Activated CD8-positive, alpha-beta memory T cell treated with anti-CD3 and anti-CD28 coated beads, Interleukin-2, amount 50 U/mL, for 4 hours (primary cell): Measurements from ENCODE around the gene PRKCI.
A peak's percentile ranks its signal among the peaks of the same experiment; 100 is the strongest.
"Not testable (repeated sequence)": the region's sequence is repeated elsewhere in the genome, so short reads cannot be mapped to it uniquely, and the experiment has no call there.

Experiments used
- DNase-seq: peaks from one replicate; pipeline ENCODE4 v3.0.0-alpha.2; 2020

The PRKCI gene

GRCh38 chr3:170221924-170222646 lies at the start of gene PRKCI:
PRKCI (plus strand) TSS chr3:170222424; CDS start chr3:170222670, 246 bp downstream.
- peak; percentile 83 for DNase-seq

GRCh38 chr3:170178651-170179050 lies 43.6 kb upstream of the PRKCI start:
- peak; percentile 27 for DNase-seq

GRCh38 chr3:170179432-170179831 lies 42.8 kb upstream of the PRKCI start:
- DNase-seq = no peak

- DNase-seq = no peak
Observed at GRCh38 chr3:170180079-170180907, 41.9 kb upstream of the PRKCI start.

GRCh38 chr3:170180908-170181885 lies 41.0 kb upstream of the PRKCI start, which contains the start of gene PHC3:
PHC3 (minus strand) TSS chr3:170181733; CDS start chr3:170181715, 18 bp downstream.
- DNase-seq = peak; percentile 92

GRCh38 chr3:170189398-170190256 lies 32.6 kb upstream of the PRKCI start:
- DNase-seq = no peak

GRCh38 chr3:170195759-170196158 lies 26.5 kb upstream of the PRKCI start:
- not testable (repeated sequence) for DNase-seq

- no peak for DNase-seq
Observed at GRCh38 chr3:170196833-170197232, 25.4 kb upstream of the PRKCI start.

- DNase-seq = no peak
Observed at GRCh38 chr3:170200987-170201386, 21.2 kb upstream of the PRKCI start.

GRCh38 chr3:170201527-170201926 lies 20.7 kb upstream of the PRKCI start:
- no peak for DNase-seq

GRCh38 chr3:170203457-170203856 lies 18.8 kb upstream of the PRKCI start:
- no peak for DNase-seq

GRCh38 chr3:170204023-170204472 lies 18.2 kb upstream of the PRKCI start:
- DNase-seq = no peak

GRCh38 chr3:170204509-170204908 lies 17.7 kb upstream of the PRKCI start:
- DNase-seq = no peak

- DNase-seq = no peak
Observed at GRCh38 chr3:170205302-170205701, 16.9 kb upstream of the PRKCI start.

- DNase-seq = not testable (repeated sequence)
Observed at GRCh38 chr3:170206164-170206762, 16.0 kb upstream of the PRKCI start.

- no peak for DNase-seq
Observed at GRCh38 chr3:170207717-170208116, 14.5 kb upstream of the PRKCI start.

GRCh38 chr3:170211668-170212067 lies 10.6 kb upstream of the PRKCI start:
- DNase-seq = no peak

GRCh38 chr3:170219850-170220249 lies 2.4 kb upstream of the PRKCI start:
- no peak for DNase-seq

GRCh38 chr3:170220871-170221270 lies 1.4 kb upstream of the PRKCI start:
- no peak for DNase-seq

- peak; percentile 58 for DNase-seq
Observed at GRCh38 chr3:170222647-170223541, 670 bp downstream of the PRKCI start.
